ENCODE measurements around the gene NRIP3. TPM values are rescaled to one million over a fixed set of nuclear protein-coding genes. Genes with fewer than 3 reads are reported as not detected.

Gene NRIP3
- total RNA-seq, 1 donor from 2014 or later, result 42.7 TPM

DNA sequence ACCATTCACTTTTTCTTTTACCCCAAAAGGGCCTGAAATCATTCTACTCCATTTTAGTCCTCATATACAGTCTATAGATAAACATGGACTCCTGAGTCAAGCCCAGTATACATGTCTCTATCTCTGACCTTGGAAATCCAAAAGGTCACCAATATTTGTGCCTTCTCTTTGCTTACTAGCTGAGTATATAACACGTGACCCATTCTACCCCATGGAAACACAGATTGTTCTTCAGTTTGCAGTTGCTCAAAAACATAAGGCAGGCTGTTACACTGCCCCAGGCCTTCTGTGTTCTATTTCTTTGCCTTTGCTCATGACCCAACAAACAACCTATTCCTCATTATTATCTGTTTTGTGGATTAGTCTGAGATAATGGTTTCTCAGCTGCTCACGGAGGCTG lies 5.8 kb downstream of the NRIP3 start:
- H3K36me3 Mint-ChIP-seq, result no peaks in the 10 kb centered on the region
- H3K27me3 Mint-ChIP-seq (ENCODE audit: insufficient read depth, low read depth), result peaks cover 5% of the 10 kb centered on the region
- Histone ChIP-seq H3K4me2 (no peak overlapping the region), H3K9ac (no peak overlapping the region), H3F3A (ENCODE audit: low read depth) (peaks cover 6% of the 10 kb centered on the region), H3K9me3 (ENCODE audit: low read depth) (no peaks in the 10 kb centered on the region), H4K20me1 (ENCODE audit: low read depth) (peaks cover 6% of the 10 kb centered on the region), H3K79me2 (ENCODE audit: low read depth) (no peaks in the 10 kb centered on the region), H3K27me3 (peaks cover 33% of the 10 kb centered on the region), H2AFZ (replicated peaks) (no peak overlapping the region), H3K36me3 (no peaks in the 10 kb centered on the region), H3K4me3 (no peak overlapping the region), H3K4me1 (peaks cover 21% of the 10 kb centered on the region), H3K27ac (no peak overlapping the region)
- H3K9me3 Mint-ChIP-seq, result no peaks in the 10 kb centered on the region
- H3K4me3 Mint-ChIP-seq, result no peak overlapping the region
- H3K27ac Mint-ChIP-seq, result no peak overlapping the region
- DNase-seq (ENCODE audit: low spot score), result no peak
- TF ChIP-seq EZH2phosphoT487 (IDR thresholded peaks at IDR 0.05) (no peak), EZH2 (IDR thresholded peaks at IDR 0.05) (no peak)
- TF ChIP-seq, protein P1, sequence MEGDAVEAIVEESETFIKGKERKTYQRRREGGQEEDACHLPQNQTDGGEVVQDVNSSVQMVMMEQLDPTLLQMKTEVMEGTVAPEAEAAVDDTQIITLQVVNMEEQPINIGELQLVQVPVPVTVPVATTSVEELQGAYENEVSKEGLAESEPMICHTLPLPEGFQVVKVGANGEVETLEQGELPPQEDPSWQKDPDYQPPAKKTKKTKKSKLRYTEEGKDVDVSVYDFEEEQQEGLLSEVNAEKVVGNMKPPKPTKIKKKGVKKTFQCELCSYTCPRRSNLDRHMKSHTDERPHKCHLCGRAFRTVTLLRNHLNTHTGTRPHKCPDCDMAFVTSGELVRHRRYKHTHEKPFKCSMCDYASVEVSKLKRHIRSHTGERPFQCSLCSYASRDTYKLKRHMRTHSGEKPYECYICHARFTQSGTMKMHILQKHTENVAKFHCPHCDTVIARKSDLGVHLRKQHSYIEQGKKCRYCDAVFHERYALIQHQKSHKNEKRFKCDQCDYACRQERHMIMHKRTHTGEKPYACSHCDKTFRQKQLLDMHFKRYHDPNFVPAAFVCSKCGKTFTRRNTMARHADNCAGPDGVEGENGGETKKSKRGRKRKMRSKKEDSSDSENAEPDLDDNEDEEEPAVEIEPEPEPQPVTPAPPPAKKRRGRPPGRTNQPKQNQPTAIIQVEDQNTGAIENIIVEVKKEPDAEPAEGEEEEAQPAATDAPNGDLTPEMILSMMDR (IDR thresholded peaks at IDR 0.05), result no peak
- peaks cover 21% of the 10 kb centered on the region for H3K4me1 Mint-ChIP-seq

DNA sequence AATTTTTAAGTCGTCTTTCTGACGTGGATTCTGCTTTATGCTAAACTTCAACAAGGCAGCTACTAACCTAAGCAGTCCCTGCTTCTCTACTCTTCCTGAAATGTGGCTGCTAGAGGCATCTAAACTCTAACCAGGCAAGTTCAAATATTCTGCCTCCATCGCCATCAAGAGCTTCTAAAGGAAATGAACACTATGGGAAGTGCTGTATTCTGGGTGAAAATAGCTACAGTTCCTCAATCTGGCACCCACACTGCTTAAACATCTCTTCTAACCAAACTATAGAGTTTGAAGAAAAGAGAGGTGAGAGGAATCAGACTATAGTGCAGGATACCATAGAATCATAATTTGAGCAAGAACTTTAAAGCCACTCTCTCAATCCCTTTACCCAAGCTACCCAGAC lies 6.3 kb downstream of the NRIP3 start:
- Mint-ChIP-seq H3K27me3 (ENCODE audit: insufficient read depth, low read depth) (peaks cover 4% of the 10 kb centered on the region), H3K4me1 (peaks cover 17% of the 10 kb centered on the region), H3K36me3 (no peaks in the 10 kb centered on the region), H3K9me3 (no peaks in the 10 kb centered on the region), H3K27ac (no peak overlapping the region), H3K4me3 (no peak overlapping the region)
- Histone ChIP-seq H3K4me3 (no peak overlapping the region), H3K27me3 (peaks cover 27% of the 10 kb centered on the region), H3K9ac (no peak overlapping the region), H3K79me2 (ENCODE audit: low read depth) (no peaks in the 10 kb centered on the region), H3K4me1 (peaks cover 16% of the 10 kb centered on the region), H3K27ac (no peak overlapping the region), H2AFZ (replicated peaks) (no peak overlapping the region), H3K36me3 (no peaks in the 10 kb centered on the region), H4K20me1 (ENCODE audit: low read depth) (no peaks in the 10 kb centered on the region), H3F3A (ENCODE audit: low read depth) (peaks cover 5% of the 10 kb centered on the region), H3K9me3 (ENCODE audit: low read depth) (no peaks in the 10 kb centered on the region), H3K4me2 (no peak overlapping the region)
- TF ChIP-seq, protein P1 (IDR thresholded peaks at IDR 0.05), result no peak
- no peak for DNase-seq (ENCODE audit: low spot score)

DNA sequence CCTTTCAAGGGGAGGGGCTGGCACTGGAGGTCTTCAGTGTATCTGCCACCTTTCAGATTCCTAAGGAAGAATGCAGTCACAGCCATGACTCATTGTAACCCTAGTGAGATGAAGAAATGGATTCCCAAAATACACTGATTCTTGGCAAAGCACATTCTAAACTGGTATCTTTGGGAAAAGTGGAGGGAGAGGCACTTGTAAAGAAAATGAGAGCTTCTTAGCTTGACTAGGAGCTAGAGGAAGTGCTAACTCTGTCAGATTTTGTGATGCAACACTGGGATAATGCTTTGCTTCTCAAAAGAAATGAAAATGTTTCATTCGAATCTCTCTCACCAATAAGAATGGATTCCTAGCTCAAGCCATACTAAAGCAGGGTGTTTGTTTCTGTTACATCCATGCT lies 14.3 kb downstream of the NRIP3 start:
- Histone ChIP-seq H3K36me3 (peaks cover 3% of the 10 kb centered on the region), H3K4me1 (peaks cover 6% of the 10 kb centered on the region), H3K27ac (no peak overlapping the region), H3K79me2 (ENCODE audit: low read depth) (no peaks in the 10 kb centered on the region), H3F3A (ENCODE audit: low read depth) (no peaks in the 10 kb centered on the region), H3K9ac (no peak overlapping the region), H3K27me3 (no peaks in the 10 kb centered on the region), H3K4me3 (no peak overlapping the region), H3K9me3 (ENCODE audit: low read depth) (no peaks in the 10 kb centered on the region), H3K4me2 (no peak overlapping the region), H4K20me1 (ENCODE audit: low read depth) (no peaks in the 10 kb centered on the region), H2AFZ (replicated peaks) (no peak overlapping the region)
- no peak for TF ChIP-seq EZH2 (IDR thresholded peaks at IDR 0.05)
- TF ChIP-seq EZH2phosphoT487 (IDR thresholded peaks at IDR 0.05), result no peak
- TF ChIP-seq, protein P1 (IDR thresholded peaks at IDR 0.05), result no peak
- H3K27me3 Mint-ChIP-seq (ENCODE audit: insufficient read depth, low read depth), result peaks cover 4% of the 10 kb centered on the region
- H3K36me3 Mint-ChIP-seq, result peaks cover 4% of the 10 kb centered on the region
- H3K4me1 Mint-ChIP-seq, result peaks cover 8% of the 10 kb centered on the region
- DNase-seq (ENCODE audit: low spot score), result no peak
- no peaks in the 10 kb centered on the region for H3K9me3 Mint-ChIP-seq
- H3K4me3 Mint-ChIP-seq, result no peak overlapping the region
- no peak overlapping the region for H3K27ac Mint-ChIP-seq

All from neural progenitor cell (in vitro differentiated cells).